GM12878 (cell line): ENCODE measurements around the gene FBXL7.

Experiments used
- EGR1 ChIP-seq, 2 experiments: IDR thresholded peaks; 1 replicate in 1 of 2; 2 replicates in 1 of 2; pipeline ENCODE4 v1.6.1; 2011 to 2012; ENCODE audit warnings: low read depth in 2 of 2, low read length in 2 of 2, borderline replicate concordance in 1 of 2, mild to moderate bottlenecking in 1 of 2, moderate library complexity in 1 of 2
- EZH2 ChIP-seq: IDR thresholded peaks from 2 replicates; pipeline ENCODE4 v1.6.1; 2012; ENCODE audit warnings: low read depth, mild to moderate bottlenecking, control low read depth, inconsistent platforms, low read length, borderline replicate concordance; ENCODE audit not compliant: control insufficient read depth
- SP1 ChIP-seq: IDR thresholded peaks from one replicate; pipeline ENCODE4 v1.6.1; 2011; ENCODE audit warnings: low read depth, low read length
- TF ChIP-seq, protein P1 (sequence below), 3 experiments: IDR thresholded peaks in 2 of 3; conservative IDR thresholded peaks in 1 of 3; 2 replicates each; pipeline ENCODE4 v1.5.1; 2011; ENCODE audit warnings: low read depth in 3 of 3, low read length in 3 of 3, mild to moderate bottlenecking in 3 of 3, control low read depth in 2 of 3, moderate library complexity in 2 of 3, inconsistent platforms in 1 of 3, mixed read lengths in 1 of 3; ENCODE audit not compliant: control insufficient read depth in 2 of 3, insufficient read depth in 1 of 3; ENCODE audit errors: extremely low read depth in 1 of 3

DNA sequence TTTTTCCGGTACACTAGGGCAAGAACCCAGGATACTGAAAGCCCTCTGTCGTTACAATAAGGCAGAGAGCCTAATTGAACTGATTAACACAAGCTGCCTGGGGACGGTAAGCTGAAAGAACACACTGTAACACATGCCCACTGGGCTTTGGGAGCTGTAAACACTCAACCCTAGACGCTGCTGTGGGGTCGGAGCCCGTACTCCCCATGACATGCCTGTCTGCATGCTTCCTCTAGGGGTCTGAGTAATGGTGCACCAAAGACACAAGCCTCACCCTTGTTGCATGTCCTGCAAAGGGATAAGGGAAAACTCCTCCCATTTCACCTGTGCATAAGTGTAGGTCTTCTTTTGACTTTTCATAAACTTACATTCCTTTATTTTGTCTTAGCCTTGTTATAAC lies 194.0 kb downstream of the FBXL7 start:
- TF ChIP-seq EZH2 (no peak), EGR1 (IDR thresholded peaks at IDR 0.05; ENCODE audit: borderline replicate concordance in 1 of 2, low read depth in 2 of 2, low read length in 2 of 2) (no peak), SP1 (no peak)
- TF ChIP-seq, protein P1, sequence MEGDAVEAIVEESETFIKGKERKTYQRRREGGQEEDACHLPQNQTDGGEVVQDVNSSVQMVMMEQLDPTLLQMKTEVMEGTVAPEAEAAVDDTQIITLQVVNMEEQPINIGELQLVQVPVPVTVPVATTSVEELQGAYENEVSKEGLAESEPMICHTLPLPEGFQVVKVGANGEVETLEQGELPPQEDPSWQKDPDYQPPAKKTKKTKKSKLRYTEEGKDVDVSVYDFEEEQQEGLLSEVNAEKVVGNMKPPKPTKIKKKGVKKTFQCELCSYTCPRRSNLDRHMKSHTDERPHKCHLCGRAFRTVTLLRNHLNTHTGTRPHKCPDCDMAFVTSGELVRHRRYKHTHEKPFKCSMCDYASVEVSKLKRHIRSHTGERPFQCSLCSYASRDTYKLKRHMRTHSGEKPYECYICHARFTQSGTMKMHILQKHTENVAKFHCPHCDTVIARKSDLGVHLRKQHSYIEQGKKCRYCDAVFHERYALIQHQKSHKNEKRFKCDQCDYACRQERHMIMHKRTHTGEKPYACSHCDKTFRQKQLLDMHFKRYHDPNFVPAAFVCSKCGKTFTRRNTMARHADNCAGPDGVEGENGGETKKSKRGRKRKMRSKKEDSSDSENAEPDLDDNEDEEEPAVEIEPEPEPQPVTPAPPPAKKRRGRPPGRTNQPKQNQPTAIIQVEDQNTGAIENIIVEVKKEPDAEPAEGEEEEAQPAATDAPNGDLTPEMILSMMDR (IDR thresholded peaks at IDR 0.05 in 2 of 3, conservative IDR thresholded peaks at IDR 0.05 in 1 of 3; ENCODE audit: control insufficient read depth in 2 of 3, extremely low read depth in 1 of 3, insufficient read depth in 1 of 3, low read depth in 3 of 3, low read length in 3 of 3) = no peak
